ENCODE measurements around the gene CIC.

DNA sequence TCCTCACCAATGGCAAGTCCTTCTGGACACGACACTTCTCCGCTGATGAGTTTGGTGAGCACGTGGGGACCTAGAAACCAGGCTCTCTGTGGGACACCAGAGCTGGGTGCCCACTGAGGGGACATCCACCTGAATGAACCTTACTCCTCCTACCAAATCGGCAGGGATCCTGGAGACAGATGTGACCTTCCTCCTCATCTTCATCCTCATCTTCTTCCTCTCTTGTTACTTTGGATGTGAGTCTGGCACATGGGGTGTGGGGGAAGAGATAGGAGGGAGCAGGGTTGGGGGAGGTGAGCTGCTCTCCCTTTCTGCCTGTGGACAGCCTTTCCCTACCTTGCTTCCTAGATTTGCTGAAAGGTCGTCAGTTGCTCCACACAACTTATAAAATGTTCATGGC, 46.0 kb downstream of the CIC start:
- TF ChIP-seq CTCF (IDR thresholded peaks at IDR 0.05) (no peak), POLR2A (IDR thresholded peaks at IDR 0.05) (no peak)
